Measurements from ENCODE around the gene BOC. TPM values are rescaled to one million over a fixed set of nuclear protein-coding genes. Genes with fewer than 3 reads are reported as not detected.

The BOC gene
- total RNA-seq, 1 experiment from 2014 or later = 0.73 TPM

DNA sequence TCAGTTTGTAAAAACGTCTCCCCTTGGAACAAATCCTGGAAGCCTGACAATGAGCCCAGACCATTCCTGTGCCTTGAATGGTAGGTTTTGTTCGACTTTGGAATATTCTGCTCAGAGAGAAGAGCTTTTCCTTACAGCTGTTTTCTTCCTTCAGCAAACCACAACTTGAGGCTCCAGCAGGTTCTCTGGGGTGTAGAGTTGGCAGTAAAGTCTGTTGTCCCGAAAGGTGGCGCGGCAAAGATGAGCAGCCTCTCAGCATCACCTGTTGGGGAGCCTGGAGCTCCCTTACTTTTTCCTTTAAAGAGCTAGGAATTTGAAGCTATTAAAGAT lies 65.4 kb downstream of the BOC start:
- intact Hi-C loops (cut with micrococcal nuclease; ENCODE audit: unreplicated experiment) = no loop called here
- Histone ChIP-seq H3K9me3 (no peaks in the 10 kb centered on the region), H3K4me1 (peaks cover 7% of the 10 kb centered on the region), H3K4me3 (ENCODE audit: low read depth, low read length) (no peak overlapping the region), H3K36me3 (ENCODE audit: control insufficient read depth, insufficient read depth, low read length) (no peaks in the 10 kb centered on the region), H3K27me3 (replicated peaks; ENCODE audit: control insufficient read depth, insufficient read depth, low read length) (no peaks in the 10 kb centered on the region)
- Mint-ChIP-seq H3K27ac (ENCODE audit: unreplicated experiment) (no peak overlapping the region), H3K4me3 (ENCODE audit: unreplicated experiment) (no peak overlapping the region), H3K36me3 (ENCODE audit: insufficient read depth, unreplicated experiment) (no peaks in the 10 kb centered on the region), H3K4me1 (ENCODE audit: low read depth, unreplicated experiment) (peaks cover 5% of the 10 kb centered on the region), H3K9me3 (ENCODE audit: unreplicated experiment) (no peaks in the 10 kb centered on the region), H3K27me3 (ENCODE audit: insufficient read depth, unreplicated experiment) (peaks cover under 1% of the 10 kb centered on the region)
- TF ChIP-seq, protein P1, sequence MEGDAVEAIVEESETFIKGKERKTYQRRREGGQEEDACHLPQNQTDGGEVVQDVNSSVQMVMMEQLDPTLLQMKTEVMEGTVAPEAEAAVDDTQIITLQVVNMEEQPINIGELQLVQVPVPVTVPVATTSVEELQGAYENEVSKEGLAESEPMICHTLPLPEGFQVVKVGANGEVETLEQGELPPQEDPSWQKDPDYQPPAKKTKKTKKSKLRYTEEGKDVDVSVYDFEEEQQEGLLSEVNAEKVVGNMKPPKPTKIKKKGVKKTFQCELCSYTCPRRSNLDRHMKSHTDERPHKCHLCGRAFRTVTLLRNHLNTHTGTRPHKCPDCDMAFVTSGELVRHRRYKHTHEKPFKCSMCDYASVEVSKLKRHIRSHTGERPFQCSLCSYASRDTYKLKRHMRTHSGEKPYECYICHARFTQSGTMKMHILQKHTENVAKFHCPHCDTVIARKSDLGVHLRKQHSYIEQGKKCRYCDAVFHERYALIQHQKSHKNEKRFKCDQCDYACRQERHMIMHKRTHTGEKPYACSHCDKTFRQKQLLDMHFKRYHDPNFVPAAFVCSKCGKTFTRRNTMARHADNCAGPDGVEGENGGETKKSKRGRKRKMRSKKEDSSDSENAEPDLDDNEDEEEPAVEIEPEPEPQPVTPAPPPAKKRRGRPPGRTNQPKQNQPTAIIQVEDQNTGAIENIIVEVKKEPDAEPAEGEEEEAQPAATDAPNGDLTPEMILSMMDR (IDR thresholded peaks at IDR 0.05; ENCODE audit: insufficient read depth in 1 of 2, low read depth in 1 of 2, low read length in 1 of 2, severe bottlenecking in 1 of 2, unreplicated experiment in 1 of 2) = no peak
- CTCF ChIA-PET = interaction anchor here (1.0 kb wide), 1 partner anchor 12 kb away, joined by 3 read pairs; no protein-coding TSS in a partner anchor
- DNase-seq = no peak
- no TSS peak for BruUV-seq (replicated peaks)
- POLR2A ChIA-PET = no interaction called here

DNA sequence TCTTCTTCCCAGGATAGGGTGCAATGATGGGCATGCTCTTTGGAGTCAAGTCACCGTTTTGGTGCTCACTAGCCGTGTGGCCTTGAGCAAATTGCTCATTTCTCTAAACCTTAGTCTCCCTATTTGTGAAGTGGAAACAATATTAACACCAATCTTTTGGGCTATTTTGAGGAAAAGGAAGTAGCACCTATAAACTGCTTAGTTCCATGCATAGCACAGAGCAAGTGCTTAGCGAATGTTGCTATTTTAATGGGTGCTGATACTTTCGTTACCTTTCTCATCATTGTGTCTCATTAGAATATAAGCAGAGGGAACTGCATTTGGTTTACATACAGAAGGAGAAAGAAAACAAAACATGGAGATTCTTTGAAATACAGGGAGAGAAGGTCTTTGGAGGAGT lies 66.1 kb downstream of the BOC start:
- Mint-ChIP-seq H3K9me3 (ENCODE audit: unreplicated experiment) (no peaks in the 10 kb centered on the region), H3K27ac (ENCODE audit: unreplicated experiment) (no peak overlapping the region), H3K4me3 (ENCODE audit: unreplicated experiment) (no peak overlapping the region), H3K27me3 (ENCODE audit: insufficient read depth, unreplicated experiment) (peaks cover 5% of the 10 kb centered on the region), H3K4me1 (ENCODE audit: low read depth, unreplicated experiment) (peaks cover 12% of the 10 kb centered on the region), H3K36me3 (ENCODE audit: insufficient read depth, unreplicated experiment) (no peaks in the 10 kb centered on the region)
- CTCF ChIA-PET = no interaction called here
- intact Hi-C loops (cut with micrococcal nuclease; ENCODE audit: unreplicated experiment) = no loop called here
- no TSS peak for BruUV-seq (replicated peaks)
- peaks cover 9% of the 10 kb centered on the region for H3K4me1 ChIP-seq
- no peaks in the 10 kb centered on the region for H3K27me3 ChIP-seq (replicated peaks; ENCODE audit: control insufficient read depth, insufficient read depth, low read length)
- no peak overlapping the region for H3K4me3 ChIP-seq (ENCODE audit: low read depth, low read length)
- DNase-seq = no peak
- TF ChIP-seq, protein P1 (IDR thresholded peaks at IDR 0.05; ENCODE audit: insufficient read depth in 1 of 2, low read depth in 1 of 2, low read length in 1 of 2, severe bottlenecking in 1 of 2, unreplicated experiment in 1 of 2) = no peak
- no peaks in the 10 kb centered on the region for H3K9me3 ChIP-seq
- no peaks in the 10 kb centered on the region for H3K36me3 ChIP-seq (ENCODE audit: control insufficient read depth, insufficient read depth, low read length)
- POLR2A ChIA-PET = no interaction called here

DNA sequence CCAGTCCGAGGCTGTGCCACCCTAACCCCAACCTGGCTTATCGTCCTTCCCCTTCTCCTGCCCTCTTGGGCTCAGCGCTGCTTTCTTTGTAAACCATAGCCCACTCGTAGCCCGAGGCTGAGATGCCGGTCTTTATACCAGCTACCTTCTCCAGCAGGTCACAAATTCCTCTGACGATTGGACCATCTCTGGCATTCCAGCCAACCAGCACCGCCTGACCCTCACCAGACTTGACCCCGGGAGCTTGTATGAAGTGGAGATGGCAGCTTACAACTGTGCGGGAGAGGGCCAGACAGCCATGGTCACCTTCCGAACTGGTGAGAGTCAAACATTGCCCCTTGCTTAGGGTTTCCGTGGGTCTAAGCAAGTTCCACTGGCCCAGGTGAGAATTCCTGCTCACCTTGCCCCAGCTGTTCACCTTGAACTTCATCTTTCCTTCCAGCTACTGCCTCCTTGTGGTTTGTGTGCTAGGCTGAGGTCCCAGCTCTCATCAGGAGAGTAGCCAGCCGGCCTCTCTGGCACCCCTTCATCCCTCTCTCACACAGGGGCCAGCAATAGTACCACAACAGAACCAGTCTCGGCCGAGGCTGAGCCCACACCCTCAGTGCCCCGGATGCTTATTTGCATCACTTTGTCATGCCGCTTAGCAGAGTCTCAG lies 66.7 kb downstream of the BOC start:
- Histone ChIP-seq H3K4me3 (ENCODE audit: low read depth, low read length) (no peak overlapping the region), H3K36me3 (ENCODE audit: control insufficient read depth, insufficient read depth, low read length) (no peaks in the 10 kb centered on the region), H3K4me1 (peaks cover 9% of the 10 kb centered on the region), H3K9me3 (no peaks in the 10 kb centered on the region), H3K27me3 (replicated peaks; ENCODE audit: control insufficient read depth, insufficient read depth, low read length) (no peaks in the 10 kb centered on the region; the same call in 1 of the 2 replicates)
- Mint-ChIP-seq H3K4me1 (ENCODE audit: low read depth, unreplicated experiment) (peaks cover 15% of the 10 kb centered on the region), H3K36me3 (ENCODE audit: insufficient read depth, unreplicated experiment) (no peaks in the 10 kb centered on the region), H3K4me3 (ENCODE audit: unreplicated experiment) (no peak overlapping the region), H3K27me3 (ENCODE audit: insufficient read depth, unreplicated experiment) (peaks cover 7% of the 10 kb centered on the region), H3K9me3 (ENCODE audit: unreplicated experiment) (no peaks in the 10 kb centered on the region), H3K27ac (ENCODE audit: unreplicated experiment) (no peak overlapping the region)
- TF ChIP-seq, protein P1 (IDR thresholded peaks at IDR 0.05; ENCODE audit: insufficient read depth in 1 of 2, low read depth in 1 of 2, low read length in 1 of 2, severe bottlenecking in 1 of 2, unreplicated experiment in 1 of 2) = no peak
- no TSS peak for BruUV-seq (replicated peaks)
- no peak for DNase-seq
- intact Hi-C loops (cut with micrococcal nuclease; ENCODE audit: unreplicated experiment) = no loop called here
- ChIA-PET POLR2A (no interaction called here), CTCF (no interaction called here)
